HL-60 (cell line): ENCODE results near the gene TTC24.

ENCODE experiments used
- DNase-seq, 2 experiments: peaks; one replicate each; pipeline ENCODE4 v3.0.0-alpha.2; 2010 to 2020; ENCODE audit warnings: low read depth in 1 of 2, low spot score in 1 of 2
- H3K27ac ChIP-seq: fragments of 250-450 bp; sonication (Bioruptor Pico); replicated peaks from 2 replicates; pipeline ENCODE4 v1.5.1; 2020; ENCODE audit warnings: mild to moderate bottlenecking, moderate library complexity
- H3K27me3 ChIP-seq: fragments of 250-450 bp; sonication (Bioruptor Pico); 2 replicates; pipeline ENCODE4 v1.5.1; 2021; ENCODE audit warnings: mild to moderate bottlenecking, moderate library complexity; ENCODE audit not compliant: insufficient read depth, poor library complexity, severe bottlenecking
- H3K4me3 ChIP-seq: replicated peaks from 2 replicates; pipeline ENCODE4 v1.5.1; 2011; ENCODE audit warnings: mild to moderate bottlenecking, control low read depth, low read length; ENCODE audit not compliant: insufficient read depth
- GABPA ChIP-seq: IDR thresholded peaks from 2 replicates; pipeline ENCODE4 v1.6.1; 2012; ENCODE audit warnings: low read depth
- POLR2AphosphoS5 ChIP-seq: IDR thresholded peaks from 2 replicates; pipeline ENCODE4 v1.6.1; 2012; ENCODE audit warnings: low read depth
- SPI1 ChIP-seq: IDR thresholded peaks from 2 replicates; pipeline ENCODE4 v1.6.1; 2012; ENCODE audit warnings: low read depth, mild to moderate bottlenecking, borderline replicate concordance
- TF ChIP-seq, protein P1 (sequence below): IDR thresholded peaks from one replicate; pipeline ENCODE4 v1.5.1; 2011; ENCODE audit warnings: low read length, control low read depth, inconsistent platforms; ENCODE audit not compliant: insufficient read depth
- TF ChIP-seq, protein P2 (sequence below): IDR thresholded peaks from 2 replicates; pipeline ENCODE4 v1.6.1; 2012; ENCODE audit warnings: low read depth; ENCODE audit not compliant: insufficient replicate concordance

Gene TTC24

DNA sequence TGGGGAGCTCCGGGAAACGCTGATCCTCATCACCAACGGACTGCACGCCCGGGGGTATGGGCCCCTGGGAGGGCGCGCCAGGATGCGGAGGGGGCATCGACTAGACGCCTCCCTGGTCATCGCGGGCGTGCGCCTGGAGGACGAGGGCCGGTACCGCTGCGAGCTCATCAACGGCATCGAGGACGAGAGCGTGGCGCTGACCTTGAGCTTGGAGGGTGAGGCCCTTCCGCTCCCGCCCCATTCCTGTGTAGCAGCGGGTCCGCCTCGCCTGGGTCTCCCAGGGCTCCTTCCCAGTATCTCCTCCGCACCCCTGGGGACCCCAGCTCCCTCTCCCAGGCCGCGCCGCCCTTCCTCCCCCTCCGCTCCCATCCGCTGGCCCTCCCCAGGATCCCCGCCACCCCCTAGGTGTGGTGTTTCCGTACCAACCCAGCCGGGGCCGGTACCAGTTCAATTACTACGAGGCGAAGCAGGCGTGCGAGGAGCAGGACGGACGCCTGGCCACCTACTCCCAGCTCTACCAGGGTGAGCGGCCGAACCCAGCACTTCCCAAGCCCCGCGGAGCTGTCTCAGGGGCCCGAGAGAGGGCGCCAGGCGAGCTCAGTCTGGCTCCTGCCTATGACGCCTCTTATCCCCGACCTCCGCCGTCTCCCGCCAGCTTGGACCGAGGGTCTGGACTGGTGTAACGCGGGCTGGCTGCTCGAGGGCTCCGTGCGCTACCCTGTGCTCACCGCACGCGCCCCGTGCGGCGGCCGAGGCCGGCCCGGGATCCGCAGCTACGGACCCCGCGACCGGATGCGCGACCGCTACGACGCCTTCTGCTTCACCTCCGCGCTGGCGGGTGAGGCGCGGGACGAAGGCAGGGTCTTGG, 44.7 kb downstream of the TTC24 start:
- H3K4me3 ChIP-seq, result peak overlapping the region; percentile 33
- peaks cover 45% of the 10 kb centered on the region for H3K27me3 ChIP-seq
- peak in 1 of 2 experiments; percentile 44 for DNase-seq

DNA sequence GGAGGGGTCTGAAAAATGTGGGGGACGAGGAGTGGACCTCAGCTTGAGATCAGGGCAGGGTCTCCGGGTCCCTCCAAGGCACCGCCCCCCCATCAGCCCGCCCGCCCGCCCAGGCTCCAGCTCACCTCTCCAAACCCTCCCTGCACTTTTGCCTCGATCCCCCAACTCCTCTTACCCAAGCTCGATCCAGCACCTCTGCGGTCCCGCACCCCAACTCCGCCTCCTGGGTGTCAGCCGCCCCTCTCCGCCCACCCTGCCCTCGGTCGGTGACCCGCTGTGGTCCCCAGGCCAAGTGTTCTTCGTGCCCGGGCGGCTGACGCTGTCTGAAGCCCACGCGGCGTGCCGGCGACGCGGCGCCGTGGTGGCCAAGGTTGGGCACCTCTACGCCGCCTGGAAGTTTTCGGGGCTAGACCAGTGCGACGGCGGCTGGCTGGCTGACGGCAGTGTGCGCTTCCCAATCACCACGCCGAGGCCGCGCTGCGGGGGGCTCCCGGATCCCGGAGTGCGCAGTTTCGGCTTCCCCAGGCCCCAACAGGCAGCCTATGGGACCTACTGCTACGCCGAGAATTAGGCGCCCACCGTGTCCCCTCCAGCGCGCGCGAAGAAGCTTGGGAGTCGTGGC, 45.4 kb downstream of the TTC24 start:
- Histone ChIP-seq H3K4me3 (peak overlapping the region; percentile 33), H3K27me3 (peaks cover 45% of the 10 kb centered on the region), H3K27ac (no peak overlapping the region)
- no peak for DNase-seq
- TF ChIP-seq GABPA (no peak), POLR2AphosphoS5 (no peak), SPI1 (no peak)
- TF ChIP-seq, protein P1, sequence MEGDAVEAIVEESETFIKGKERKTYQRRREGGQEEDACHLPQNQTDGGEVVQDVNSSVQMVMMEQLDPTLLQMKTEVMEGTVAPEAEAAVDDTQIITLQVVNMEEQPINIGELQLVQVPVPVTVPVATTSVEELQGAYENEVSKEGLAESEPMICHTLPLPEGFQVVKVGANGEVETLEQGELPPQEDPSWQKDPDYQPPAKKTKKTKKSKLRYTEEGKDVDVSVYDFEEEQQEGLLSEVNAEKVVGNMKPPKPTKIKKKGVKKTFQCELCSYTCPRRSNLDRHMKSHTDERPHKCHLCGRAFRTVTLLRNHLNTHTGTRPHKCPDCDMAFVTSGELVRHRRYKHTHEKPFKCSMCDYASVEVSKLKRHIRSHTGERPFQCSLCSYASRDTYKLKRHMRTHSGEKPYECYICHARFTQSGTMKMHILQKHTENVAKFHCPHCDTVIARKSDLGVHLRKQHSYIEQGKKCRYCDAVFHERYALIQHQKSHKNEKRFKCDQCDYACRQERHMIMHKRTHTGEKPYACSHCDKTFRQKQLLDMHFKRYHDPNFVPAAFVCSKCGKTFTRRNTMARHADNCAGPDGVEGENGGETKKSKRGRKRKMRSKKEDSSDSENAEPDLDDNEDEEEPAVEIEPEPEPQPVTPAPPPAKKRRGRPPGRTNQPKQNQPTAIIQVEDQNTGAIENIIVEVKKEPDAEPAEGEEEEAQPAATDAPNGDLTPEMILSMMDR, result no peak
- TF ChIP-seq, protein P2, sequence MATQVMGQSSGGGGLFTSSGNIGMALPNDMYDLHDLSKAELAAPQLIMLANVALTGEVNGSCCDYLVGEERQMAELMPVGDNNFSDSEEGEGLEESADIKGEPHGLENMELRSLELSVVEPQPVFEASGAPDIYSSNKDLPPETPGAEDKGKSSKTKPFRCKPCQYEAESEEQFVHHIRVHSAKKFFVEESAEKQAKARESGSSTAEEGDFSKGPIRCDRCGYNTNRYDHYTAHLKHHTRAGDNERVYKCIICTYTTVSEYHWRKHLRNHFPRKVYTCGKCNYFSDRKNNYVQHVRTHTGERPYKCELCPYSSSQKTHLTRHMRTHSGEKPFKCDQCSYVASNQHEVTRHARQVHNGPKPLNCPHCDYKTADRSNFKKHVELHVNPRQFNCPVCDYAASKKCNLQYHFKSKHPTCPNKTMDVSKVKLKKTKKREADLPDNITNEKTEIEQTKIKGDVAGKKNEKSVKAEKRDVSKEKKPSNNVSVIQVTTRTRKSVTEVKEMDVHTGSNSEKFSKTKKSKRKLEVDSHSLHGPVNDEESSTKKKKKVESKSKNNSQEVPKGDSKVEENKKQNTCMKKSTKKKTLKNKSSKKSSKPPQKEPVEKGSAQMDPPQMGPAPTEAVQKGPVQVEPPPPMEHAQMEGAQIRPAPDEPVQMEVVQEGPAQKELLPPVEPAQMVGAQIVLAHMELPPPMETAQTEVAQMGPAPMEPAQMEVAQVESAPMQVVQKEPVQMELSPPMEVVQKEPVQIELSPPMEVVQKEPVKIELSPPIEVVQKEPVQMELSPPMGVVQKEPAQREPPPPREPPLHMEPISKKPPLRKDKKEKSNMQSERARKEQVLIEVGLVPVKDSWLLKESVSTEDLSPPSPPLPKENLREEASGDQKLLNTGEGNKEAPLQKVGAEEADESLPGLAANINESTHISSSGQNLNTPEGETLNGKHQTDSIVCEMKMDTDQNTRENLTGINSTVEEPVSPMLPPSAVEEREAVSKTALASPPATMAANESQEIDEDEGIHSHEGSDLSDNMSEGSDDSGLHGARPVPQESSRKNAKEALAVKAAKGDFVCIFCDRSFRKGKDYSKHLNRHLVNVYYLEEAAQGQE, result no peak

More for the DNA sequence above, 44.7 kb downstream of the TTC24 start:
- no peak overlapping the region for H3K27ac ChIP-seq
- no peak for TF ChIP-seq SPI1
- TF ChIP-seq, protein P1, result peak; percentile 18
- no peak for TF ChIP-seq POLR2AphosphoS5
- TF ChIP-seq, protein P2, result no peak
- no peak for TF ChIP-seq GABPA

DNA sequence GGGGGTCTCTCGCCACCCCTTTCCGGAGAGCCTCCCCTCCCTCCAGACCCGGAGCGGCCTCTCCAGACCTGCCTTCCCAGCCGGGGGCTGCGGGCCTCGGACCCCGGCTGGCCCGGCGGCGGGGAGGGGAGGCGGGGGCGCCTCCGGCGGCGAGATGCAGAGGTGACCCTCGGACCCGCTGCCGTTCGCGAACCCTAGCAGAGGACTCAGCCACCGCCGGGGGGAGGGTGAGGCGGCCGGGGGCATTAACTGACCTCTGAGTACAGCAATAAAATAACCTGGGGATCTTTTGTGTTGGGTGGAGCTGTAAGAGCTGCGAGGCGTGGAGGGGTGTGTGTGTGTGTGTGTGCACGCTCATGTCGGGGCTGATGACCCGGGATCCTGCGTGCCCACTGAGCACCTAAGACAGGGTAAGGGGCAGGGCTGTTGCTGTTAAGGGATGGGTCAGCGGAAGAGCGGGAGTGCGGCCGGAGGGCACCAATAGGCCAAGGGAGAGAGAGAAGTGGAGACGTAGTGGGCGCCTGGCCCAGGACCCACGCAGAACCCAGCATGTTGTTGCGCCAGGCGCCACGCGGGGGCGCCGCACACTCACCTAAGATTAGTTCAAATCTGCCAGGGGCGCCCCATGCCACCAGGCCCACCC, 46.0 kb downstream of the TTC24 start:
- peak in 1 of 2 experiments; percentile 33 for DNase-seq
- TF ChIP-seq GABPA, result no peak
- TF ChIP-seq, protein P1, result peak; percentile 75
- peaks cover 45% of the 10 kb centered on the region for H3K27me3 ChIP-seq
- H3K27ac ChIP-seq, result no peak overlapping the region
- H3K4me3 ChIP-seq, result no peak overlapping the region
